SU-DHL-6 (cell line): Measurements from ENCODE around the gene DNAJC11.

Experiments used
- H2AFZ ChIP-seq: fragments of 200-600 bp; sonication (generic); 2 replicates; pipeline ENCODE4 v1.6.1; 2014; ENCODE audit warnings: low read depth, mild to moderate bottlenecking, moderate library complexity, mixed read lengths, antibody characterized with exemption, low read length; ENCODE audit not compliant: severe bottlenecking
- H3F3A ChIP-seq: fragments of 200-600 bp; shearing (Covaris generic); 2 replicates; pipeline ENCODE4 v1.6.0; 2016; ENCODE audit warnings: antibody characterized with exemption, mild to moderate bottlenecking; ENCODE audit not compliant: insufficient read depth
- H3K27ac ChIP-seq: fragments of 200-600 bp; sonication (generic); 2 replicates; pipeline ENCODE4 v1.5.1; 2016; ENCODE audit warnings: low read depth, mild to moderate bottlenecking, low read length, moderate library complexity, mixed read lengths
- H3K27me3 ChIP-seq: fragments of 200-600 bp; sonication (generic), shearing (Covaris generic); 2 replicates; pipeline ENCODE4 v1.6.0; 2014; ENCODE audit warnings: mild to moderate bottlenecking, low read length
- H3K36me3 ChIP-seq: fragments of 200-600 bp; sonication (generic); 2 replicates; pipeline ENCODE4 v1.6.1; 2014; ENCODE audit warnings: mild to moderate bottlenecking, low read length, mixed read lengths
- H3K4me2 ChIP-seq: fragments of 300-600, 200-600 bp; shearing (Covaris generic), sonication (generic); 2 replicates; pipeline ENCODE4 v1.6.0; 2014; ENCODE audit warnings: low read length, low read depth, mild to moderate bottlenecking; ENCODE audit not compliant: poor library complexity, severe bottlenecking
- H3K4me3 ChIP-seq: fragments of 200-600 bp; sonication (generic); 2 replicates; pipeline ENCODE4 v1.5.1; 2014; ENCODE audit warnings: antibody characterized with exemption, low read length, mild to moderate bottlenecking, mixed read lengths; ENCODE audit not compliant: insufficient read depth, poor library complexity, severe bottlenecking
- H3K79me2 ChIP-seq: fragments of 200-600 bp; sonication (generic); 2 replicates; pipeline ENCODE4 v1.6.1; 2014; ENCODE audit warnings: mild to moderate bottlenecking, low read length, moderate library complexity; ENCODE audit not compliant: insufficient read depth
- H3K9ac ChIP-seq: fragments of 200-600 bp; sonication (generic); 2 replicates; pipeline ENCODE4 v1.7.0; 2014; ENCODE audit warnings: mild to moderate bottlenecking, low read length
- H3K9me2 ChIP-seq: fragments of 200-600 bp; sonication (generic); replicated peaks from 2 replicates; pipeline ENCODE4 v1.6.1; 2014; ENCODE audit warnings: low read length; ENCODE audit not compliant: insufficient read depth
- H3K9me3 ChIP-seq: fragments of 200-600 bp; sonication (generic); 2 replicates; pipeline ENCODE4 v1.6.1; 2014; ENCODE audit warnings: low read length, mixed read lengths; ENCODE audit not compliant: insufficient read depth
- H4K20me1 ChIP-seq: fragments of 200-600 bp; sonication (generic); 2 replicates; pipeline ENCODE4 v1.6.1; 2014; ENCODE audit warnings: low read depth, mild to moderate bottlenecking, antibody characterized with exemption, low read length, moderate library complexity, mixed read lengths
- CTCF ChIP-seq: fragments of 200-600 bp; sonication (generic); IDR thresholded peaks from one replicate; pipeline ENCODE4 v1.5.1; 2017; ENCODE audit warnings: antibody characterized with exemption, mild to moderate bottlenecking, low read length, moderate library complexity; ENCODE audit not compliant: insufficient read depth, poor library complexity, severe bottlenecking
- EZH2phosphoT487 ChIP-seq: fragments of 200-600 bp; sonication (generic), shearing (Covaris generic); conservative IDR thresholded peaks from 2 replicates; pipeline ENCODE4 v1.6.1; 2018; ENCODE audit warnings: mild to moderate bottlenecking, antibody characterized with exemption, low read length, moderate library complexity, mixed read lengths

DNAJC11 gene

GRCh38 chr1:6732942-6733341 is 31.3 kb upstream of the DNAJC11 start:
- TF ChIP-seq EZH2phosphoT487 (no peak), CTCF (no peak)
- Histone ChIP-seq H3K4me3 (no peak overlapping the region), H2AFZ (no peak overlapping the region), H3K79me2 (no peaks in the 10 kb centered on the region), H3K36me3 (no peaks in the 10 kb centered on the region), H3K27me3 (no peaks in the 10 kb centered on the region), H3K27ac (no peak overlapping the region), H3K9me2 (no peaks in the 10 kb centered on the region), H3K9ac (no peak overlapping the region), H4K20me1 (no peaks in the 10 kb centered on the region), H3K9me3 (no peaks in the 10 kb centered on the region), H3F3A (no peaks in the 10 kb centered on the region), H3K4me2 (no peak overlapping the region)

- H2AFZ ChIP-seq, result no peak overlapping the region
- H3K4me3 ChIP-seq, result no peak overlapping the region
- no peaks in the 10 kb centered on the region for H3K9me3 ChIP-seq
- H4K20me1 ChIP-seq, result no peaks in the 10 kb centered on the region
- H3K36me3 ChIP-seq, result no peaks in the 10 kb centered on the region
- H3K79me2 ChIP-seq, result no peaks in the 10 kb centered on the region
- no peak overlapping the region for H3K4me2 ChIP-seq
- H3K27ac ChIP-seq, result no peak overlapping the region
- H3F3A ChIP-seq, result no peaks in the 10 kb centered on the region
- no peaks in the 10 kb centered on the region for H3K9me2 ChIP-seq
- no peak for TF ChIP-seq CTCF
- TF ChIP-seq EZH2phosphoT487, result no peak
- H3K9ac ChIP-seq, result no peak overlapping the region
- H3K27me3 ChIP-seq, result no peaks in the 10 kb centered on the region
These were observed 30.3 kb upstream of the DNAJC11 start for GRCh38 chr1:6731905-6732304.

GRCh38 chr1:6730880-6731279 is 29.3 kb upstream of the DNAJC11 start:
- H3K4me2 ChIP-seq, result no peak overlapping the region
- no peaks in the 10 kb centered on the region for H3K9me2 ChIP-seq
- H3K36me3 ChIP-seq, result no peaks in the 10 kb centered on the region
- no peaks in the 10 kb centered on the region for H3F3A ChIP-seq
- no peaks in the 10 kb centered on the region for H4K20me1 ChIP-seq
- no peak overlapping the region for H3K27ac ChIP-seq
- TF ChIP-seq CTCF (no peak), EZH2phosphoT487 (no peak)
- no peak overlapping the region for H3K4me3 ChIP-seq
- no peaks in the 10 kb centered on the region for H3K9me3 ChIP-seq
- H3K79me2 ChIP-seq, result no peaks in the 10 kb centered on the region
- no peaks in the 10 kb centered on the region for H3K27me3 ChIP-seq
- no peak overlapping the region for H3K9ac ChIP-seq
- H2AFZ ChIP-seq, result no peak overlapping the region
